DOHH2 (cell line): ENCODE results near the gene FBXO31.
A peak's percentile ranks its signal among the peaks of the same experiment; 100 is the strongest.

Experiments
- CTCF ChIP-seq: fragments of 200-600 bp; sonication (generic); IDR thresholded peaks from one replicate; pipeline ENCODE4 v1.5.1; 2014; ENCODE audit warnings: antibody characterized with exemption, mild to moderate bottlenecking, low read depth, low read length; ENCODE audit not compliant: poor library complexity, severe bottlenecking
- EZH2phosphoT487 ChIP-seq: fragments of 200-600 bp; sonication (generic); IDR thresholded peaks from 2 replicates; pipeline ENCODE4 v1.6.1; 2017; ENCODE audit warnings: borderline replicate concordance, mild to moderate bottlenecking, antibody characterized with exemption, low read length, moderate library complexity, mixed read lengths

- TF ChIP-seq EZH2phosphoT487 (no peak), CTCF (peak; percentile 84)
Observed at GRCh38 chr16:87278191-87279093, 105.1 kb downstream of the FBXO31 start.
